AG09309 (cell line): ENCODE results near the gene TRIM34.
"Not testable (repeated sequence)": the region's sequence is repeated elsewhere in the genome, so short reads cannot be mapped to it uniquely, and the experiment has no call there.

ENCODE experiments used
- DNase-seq: peaks from one replicate; pipeline ENCODE4 v3.0.0-alpha.2; 2010; ENCODE audit warnings: low read depth
- H3K4me3 ChIP-seq: 2 replicates; pipeline ENCODE4 v1.5.1; 2011; ENCODE audit warnings: mild to moderate bottlenecking, low read depth, low read length, moderate library complexity; ENCODE audit not compliant: control insufficient read depth
- TF ChIP-seq, protein P1 (sequence below): IDR thresholded peaks from 2 replicates; pipeline ENCODE4 v1.5.1; 2011; ENCODE audit warnings: mild to moderate bottlenecking, low read depth, low read length, inconsistent platforms; ENCODE audit not compliant: insufficient read depth, control insufficient read depth; ENCODE audit errors: missing control alignments

The TRIM34 gene

DNA sequence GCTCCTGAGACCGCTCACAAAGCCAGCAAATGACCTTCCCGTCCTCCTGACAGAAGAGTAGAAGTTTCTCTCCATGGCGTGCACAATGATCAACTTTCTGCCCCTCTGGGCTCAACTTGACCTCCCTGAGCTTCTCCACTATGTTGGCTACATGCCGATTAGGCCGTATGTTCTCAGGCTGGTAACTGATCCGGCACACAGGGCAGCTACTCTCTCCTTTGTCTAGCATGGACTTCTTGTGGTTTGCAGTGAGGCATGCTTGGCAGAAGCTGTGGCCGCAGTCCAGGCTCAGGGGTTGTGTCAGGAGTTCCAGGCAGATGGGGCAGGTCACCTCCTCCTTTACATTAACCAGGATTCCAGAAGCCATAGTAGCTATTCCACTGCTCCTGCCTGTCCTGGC lies 55.0 kb downstream of the TRIM34 start:
- no peak overlapping the region for H3K4me3 ChIP-seq
- TF ChIP-seq, protein P1, sequence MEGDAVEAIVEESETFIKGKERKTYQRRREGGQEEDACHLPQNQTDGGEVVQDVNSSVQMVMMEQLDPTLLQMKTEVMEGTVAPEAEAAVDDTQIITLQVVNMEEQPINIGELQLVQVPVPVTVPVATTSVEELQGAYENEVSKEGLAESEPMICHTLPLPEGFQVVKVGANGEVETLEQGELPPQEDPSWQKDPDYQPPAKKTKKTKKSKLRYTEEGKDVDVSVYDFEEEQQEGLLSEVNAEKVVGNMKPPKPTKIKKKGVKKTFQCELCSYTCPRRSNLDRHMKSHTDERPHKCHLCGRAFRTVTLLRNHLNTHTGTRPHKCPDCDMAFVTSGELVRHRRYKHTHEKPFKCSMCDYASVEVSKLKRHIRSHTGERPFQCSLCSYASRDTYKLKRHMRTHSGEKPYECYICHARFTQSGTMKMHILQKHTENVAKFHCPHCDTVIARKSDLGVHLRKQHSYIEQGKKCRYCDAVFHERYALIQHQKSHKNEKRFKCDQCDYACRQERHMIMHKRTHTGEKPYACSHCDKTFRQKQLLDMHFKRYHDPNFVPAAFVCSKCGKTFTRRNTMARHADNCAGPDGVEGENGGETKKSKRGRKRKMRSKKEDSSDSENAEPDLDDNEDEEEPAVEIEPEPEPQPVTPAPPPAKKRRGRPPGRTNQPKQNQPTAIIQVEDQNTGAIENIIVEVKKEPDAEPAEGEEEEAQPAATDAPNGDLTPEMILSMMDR, result no peak
- no peak for DNase-seq

DNA sequence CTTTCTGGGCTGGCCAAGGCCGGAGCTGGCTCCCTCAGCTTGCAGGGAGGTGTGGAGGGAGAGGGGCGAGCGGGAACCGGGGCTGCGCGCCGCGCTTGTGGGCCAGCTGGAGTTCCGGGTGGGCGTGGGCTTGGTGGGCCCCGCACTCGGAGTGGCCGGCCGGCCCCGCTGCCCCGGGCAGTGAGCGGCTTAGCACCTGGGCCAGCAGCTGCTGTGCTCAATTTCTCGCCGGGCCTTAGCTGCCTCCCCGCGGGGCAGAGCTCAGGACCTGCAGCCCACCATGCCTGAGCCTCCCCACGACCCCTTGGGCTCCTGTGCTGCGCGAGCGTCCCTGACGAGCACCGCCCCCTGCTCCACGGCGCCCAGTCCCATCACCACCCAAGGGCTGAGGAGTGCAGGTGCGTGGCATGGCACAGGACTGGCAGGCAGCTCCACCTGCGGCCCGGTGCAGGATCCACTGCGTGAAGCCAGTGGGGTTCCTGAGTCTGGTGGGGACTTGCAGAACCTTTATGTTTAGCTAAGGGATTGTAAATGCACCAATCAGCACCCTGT lies 58.2 kb downstream of the TRIM34 start:
- DNase-seq, H3K4me3 ChIP-seq: not testable (repeated sequence)

DNA sequence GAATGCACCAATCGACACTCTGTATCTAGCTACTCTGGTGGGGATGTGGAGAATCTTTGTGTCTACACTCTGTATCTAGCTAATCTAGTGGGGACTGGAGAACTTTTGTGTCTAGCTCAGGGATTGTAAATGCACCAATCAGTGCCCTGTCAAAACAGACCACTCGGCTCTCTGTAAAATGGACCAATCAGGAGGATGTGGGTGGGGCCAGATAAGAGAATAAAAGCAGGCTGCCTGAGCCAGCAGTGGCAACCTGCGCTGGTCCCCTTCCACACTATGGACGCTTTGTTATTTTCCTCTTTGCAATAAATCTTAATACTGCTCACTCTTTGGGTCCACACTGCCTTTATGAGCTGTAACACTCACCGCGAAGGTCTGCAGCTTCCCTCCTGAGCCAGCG lies 58.8 kb downstream of the TRIM34 start:
- DNase-seq, H3K4me3 ChIP-seq: not testable (repeated sequence)

- H3K4me3 ChIP-seq, result peak overlapping the region; percentile 47
- no peak for DNase-seq
- TF ChIP-seq, protein P1, result no peak
Measured at GRCh38 chr11:5684036-5684645, 59.3 kb downstream of the TRIM34 start.

GRCh38 chr11:5684646-5685362 lies 60.0 kb downstream of the TRIM34 start, which contains the start of gene TRIM5:
Gene TRIM5 (minus strand): TSS chr11:5685074. CDS start chr11:5680177, 4,897 bp downstream.
- H3K4me3 ChIP-seq, result peak within 1 kb of the TSS; percentile 47
- TF ChIP-seq, protein P1, result peak; percentile 73
- DNase-seq, result peak; percentile 95

- TF ChIP-seq, protein P1, result no peak
- H3K4me3 ChIP-seq, result no peak overlapping the region
- no peak for DNase-seq
Measured at GRCh38 chr11:5686426-5686825, 61.6 kb downstream of the TRIM34 start.

DNA sequence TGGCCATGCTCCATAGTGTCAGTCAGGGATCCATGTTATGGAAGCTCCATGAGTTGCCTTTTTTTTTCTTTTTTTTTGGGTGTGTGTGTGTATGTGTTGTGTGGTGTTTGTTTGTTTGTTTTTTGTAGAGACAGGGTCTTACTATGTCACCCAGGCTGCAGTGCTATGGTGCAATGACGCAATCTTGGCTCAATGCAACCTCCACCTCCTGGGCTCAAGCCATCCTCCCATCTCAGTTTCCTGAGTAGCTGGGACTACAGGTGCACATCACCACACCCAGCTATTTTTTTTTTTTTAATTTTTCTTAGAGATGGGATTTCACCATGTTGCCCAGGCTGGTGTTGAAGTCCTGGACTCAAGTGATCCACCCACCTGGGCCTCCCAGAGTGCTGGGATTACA lies 63.7 kb downstream of the TRIM34 start:
- TF ChIP-seq, protein P1, result no peak
- no peak for DNase-seq
- H3K4me3 ChIP-seq, result no peak overlapping the region

DNA sequence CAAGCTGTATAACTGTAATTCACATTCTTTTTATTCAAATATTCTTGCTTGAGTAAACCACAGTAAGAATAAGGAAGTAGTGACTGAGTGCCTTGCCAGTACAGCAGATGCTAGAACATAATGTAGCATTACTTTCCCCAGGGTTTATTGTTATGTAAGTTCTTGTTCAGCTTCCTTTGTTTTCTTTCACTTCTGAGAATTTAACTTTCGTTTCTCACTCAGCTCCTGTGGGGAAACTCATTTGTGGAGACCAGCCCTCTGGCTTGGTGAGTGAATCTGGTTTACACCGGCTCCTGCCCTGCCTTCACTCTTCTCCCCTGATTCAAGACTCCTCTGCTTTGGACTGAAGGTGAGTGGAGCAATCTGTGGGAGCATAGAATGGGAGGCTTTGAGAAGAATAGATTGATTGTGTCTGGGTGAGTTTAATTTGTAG lies 64.8 kb downstream of the TRIM34 start, which contains the start of gene TRIM22:
TRIM22 (plus strand) TSS at position 240 of the 433 bp plus-strand sequence. CDS start 6,443 bp downstream, outside the sequence.
- peak within 1 kb of the TSS; percentile 38 for H3K4me3 ChIP-seq
- TF ChIP-seq, protein P1, result no peak
- peak; percentile 63 for DNase-seq
